CD4-positive, CD25-positive, alpha-beta regulatory T cell (primary cell): ENCODE data around the gene NAPSA. TPM values are rescaled to one million over a fixed set of nuclear protein-coding genes. Genes with fewer than 3 reads are reported as not detected.
A peak's percentile ranks its signal among the peaks of the same experiment; 100 is the strongest.
"Not testable (repeated sequence)": the region's sequence is repeated elsewhere in the genome, so short reads cannot be mapped to it uniquely, and the experiment has no call there.

Experiments
- ATAC-seq, 2 donors: fragments of 150-1000 bp; cut with Tn5 transposase; one replicate each; pipeline ENCODE4 v1.10.0; 2021; ENCODE audit warnings: low read depth in 2 of 2, moderate number of reproducible peaks in 2 of 2, moderate library complexity in 1 of 2
- DNase-seq, 3 donors: peaks; one replicate each; pipeline versions ENCODE4 v3.0.0 to v3.0.0-alpha.2; 2012 to 2022; ENCODE audit warnings: mixed read lengths in 1 of 3
- H3K27ac ChIP-seq: one replicate; pipeline ENCODE4 v1.7.0; 2013; ENCODE audit warnings: mild to moderate bottlenecking, low read length; ENCODE audit not compliant: insufficient read depth, poor library complexity, severe bottlenecking
- H3K27me3 ChIP-seq: one replicate; pipeline ENCODE4 v1.7.0; 2013; ENCODE audit warnings: low read length; ENCODE audit not compliant: control insufficient read depth, insufficient read depth
- H3K36me3 ChIP-seq: one replicate; pipeline ENCODE4 v1.7.0; 2013; ENCODE audit warnings: mild to moderate bottlenecking, low read length, moderate library complexity; ENCODE audit not compliant: control insufficient read depth, insufficient read depth
- H3K4me1 ChIP-seq: 2 replicates; pipeline ENCODE4 v1.7.0; 2013; ENCODE audit warnings: mild to moderate bottlenecking, low read length; ENCODE audit not compliant: insufficient read depth, control insufficient read depth, poor library complexity, severe bottlenecking
- H3K4me3 ChIP-seq: one replicate; pipeline ENCODE4 v1.7.0; 2013; ENCODE audit warnings: low read depth, mild to moderate bottlenecking, low read length, moderate library complexity
- H3K9me3 ChIP-seq, 2 experiments: 1 replicate in 1 of 2; 2 replicates in 1 of 2; pipeline ENCODE4 v1.7.0; 2013; ENCODE audit warnings: low read length in 2 of 2, mild to moderate bottlenecking in 1 of 2, moderate library complexity in 1 of 2; ENCODE audit not compliant: control insufficient read depth in 2 of 2
- H3K27ac Mint-ChIP-seq, 3 donors: one replicate each; pipeline ENCODE4 v1.8.0; 2020 to 2022; ENCODE audit warnings: mild to moderate bottlenecking in 3 of 3, mixed read lengths in 3 of 3, moderate library complexity in 2 of 3
- H3K27me3 Mint-ChIP-seq: one replicate; pipeline ENCODE4 v1.8.0; 2022; ENCODE audit warnings: mild to moderate bottlenecking, mixed read lengths
- H3K36me3 Mint-ChIP-seq: one replicate; pipeline ENCODE4 v1.8.0; 2020; ENCODE audit warnings: mixed read lengths
- H3K4me1 Mint-ChIP-seq, 4 donors: one replicate each; pipeline ENCODE4 v1.8.0; 2020 to 2022; ENCODE audit warnings: mixed read lengths in 4 of 4, mild to moderate bottlenecking in 1 of 4
- H3K4me3 Mint-ChIP-seq, 4 donors: one replicate each; pipeline ENCODE4 v1.8.0; 2020 to 2022; ENCODE audit warnings: mild to moderate bottlenecking in 4 of 4, mixed read lengths in 4 of 4, moderate library complexity in 3 of 4
- H3K9me3 Mint-ChIP-seq, 7 donors: one replicate each; pipeline ENCODE4 v1.8.0; 2020 to 2022; ENCODE audit warnings: mixed read lengths in 7 of 7, mild to moderate bottlenecking in 3 of 7, moderate library complexity in 2 of 7
- polyA plus RNA-seq, 4 donors: library from polyadenylated mRNA; unstranded; fragments of 300-500 nt; fragmentation: Illumina TruSeq; gene quantifications; one replicate each; pipeline ENCODE4 v1.2.3, GENCODE V29; 2021
- total RNA-seq: library from RNA; stranded (reverse); gene quantifications from one replicate; pipeline ENCODE4 v1.2.3, GENCODE V29; 2022

The NAPSA gene
- total and polyA plus RNA-seq, 5 donors from 2014 or later = 0.67 to 2.2 (median 1.2) TPM

GRCh38 chr19:50362030-50362412 lies 3.4 kb downstream of the NAPSA start:
- peaks cover 10% of the 10 kb centered on the region for H3K27me3 Mint-ChIP-seq
- no peak overlapping the region for H3K27ac ChIP-seq
- no peaks in the 10 kb centered on the region for H3K9me3 Mint-ChIP-seq
- DNase-seq (no peak), ATAC-seq (no peak)
- peak overlapping the region in 2 of 4 donors; percentile 13 to 15 for H3K4me3 Mint-ChIP-seq
- H3K27me3 ChIP-seq = no peaks in the 10 kb centered on the region
- H3K36me3 Mint-ChIP-seq = no peaks in the 10 kb centered on the region
- no peaks in the 10 kb centered on the region for H3K9me3 ChIP-seq
- no peaks in the 10 kb centered on the region for H3K36me3 ChIP-seq
- H3K27ac Mint-ChIP-seq = peak overlapping the region in 1 of 3 donors; percentile 15
- H3K4me1 ChIP-seq = peaks cover 25% of the 10 kb centered on the region
- no peak overlapping the region for H3K4me3 ChIP-seq
- peaks cover 14 to 73% (median 27%) of the 10 kb centered on the region in 4 donors for H3K4me1 Mint-ChIP-seq

GRCh38 chr19:50361290-50362029 lies 4.0 kb downstream of the NAPSA start:
- ATAC-seq = no peak
- H3K4me3 Mint-ChIP-seq = peak overlapping the region in 3 of 4 donors; percentile 13 to 78 (median 15)
- H3K36me3 Mint-ChIP-seq = no peaks in the 10 kb centered on the region
- no peaks in the 10 kb centered on the region for H3K36me3 ChIP-seq
- H3K9me3 ChIP-seq = no peaks in the 10 kb centered on the region
- peak overlapping the region in 2 of 3 donors; percentile 15 to 79 for H3K27ac Mint-ChIP-seq
- peaks cover 16 to 76% (median 29%) of the 10 kb centered on the region in 4 donors for H3K4me1 Mint-ChIP-seq
- H3K4me3 ChIP-seq = no peak overlapping the region
- DNase-seq = peak in 1 of 3 donors; percentile 26
- H3K27me3 ChIP-seq = no peaks in the 10 kb centered on the region
- H3K27me3 Mint-ChIP-seq = peaks cover 10% of the 10 kb centered on the region
- H3K4me1 ChIP-seq = peaks cover 29% of the 10 kb centered on the region
- H3K9me3 Mint-ChIP-seq = no peaks in the 10 kb centered on the region
- H3K27ac ChIP-seq = no peak overlapping the region

- Histone ChIP-seq H3K9me3 (no peaks in the 10 kb centered on the region), H3K27ac (peak overlapping the region; percentile 97), H3K4me3 (no peak overlapping the region), H3K36me3 (no peaks in the 10 kb centered on the region), H3K4me1 (peaks cover 19% of the 10 kb centered on the region), H3K27me3 (no peaks in the 10 kb centered on the region)
- H3K9me3 Mint-ChIP-seq = no peaks in the 10 kb centered on the region
- H3K36me3 Mint-ChIP-seq = no peaks in the 10 kb centered on the region
- peak overlapping the region in 2 of 3 donors; percentile 98 to 99 for H3K27ac Mint-ChIP-seq
- DNase-seq = no peak
- H3K27me3 Mint-ChIP-seq = peaks cover 10% of the 10 kb centered on the region
- peak overlapping the region; percentile 22 to 98 (median 94) for H3K4me3 Mint-ChIP-seq
- H3K4me1 Mint-ChIP-seq = peaks cover 13 to 58% (median 19%) of the 10 kb centered on the region in 4 donors
- ATAC-seq = no peak
Observed at GRCh38 chr19:50359328-50359818, 6.1 kb downstream of the NAPSA start.

GRCh38 chr19:50358483-50359327 lies 6.7 kb downstream of the NAPSA start:
- Mint-ChIP-seq H3K4me3 (peak overlapping the region; percentile 92 to 98 (median 96)), H3K4me1 (peaks cover 12 to 54% (median 18%) of the 10 kb centered on the region in 4 donors), H3K27me3 (peaks cover 13% of the 10 kb centered on the region), H3K9me3 (no peaks in the 10 kb centered on the region), H3K36me3 (no peaks in the 10 kb centered on the region), H3K27ac (peak overlapping the region; percentile 88 to 99 (median 98))
- peak in 1 of 2 donors; percentile 16 for ATAC-seq
- Histone ChIP-seq H3K36me3 (no peaks in the 10 kb centered on the region), H3K27ac (peak overlapping the region; percentile 97), H3K4me1 (peaks cover 15% of the 10 kb centered on the region), H3K9me3 (no peaks in the 10 kb centered on the region), H3K4me3 (peak overlapping the region; percentile 78), H3K27me3 (no peaks in the 10 kb centered on the region)
- peak; percentile 67 to 84 (median 83) for DNase-seq

- peak; percentile 78 to 93 (median 91) for DNase-seq
- Mint-ChIP-seq H3K27me3 (peaks cover 13% of the 10 kb centered on the region), H3K36me3 (no peaks in the 10 kb centered on the region), H3K9me3 (no peaks in the 10 kb centered on the region), H3K27ac (peak overlapping the region; percentile 95 to 99 (median 98)), H3K4me1 (peaks cover 12 to 43% (median 15%) of the 10 kb centered on the region in 4 donors), H3K4me3 (peak overlapping the region; percentile 92 to 98 (median 96))
- H3K4me1 ChIP-seq = peaks cover 11% of the 10 kb centered on the region
- no peaks in the 10 kb centered on the region for H3K36me3 ChIP-seq
- H3K9me3 ChIP-seq = no peaks in the 10 kb centered on the region
- H3K27me3 ChIP-seq = no peaks in the 10 kb centered on the region
- H3K27ac ChIP-seq = peak overlapping the region; percentile 97
- peak; percentile 82 to 83 for ATAC-seq
- peak overlapping the region; percentile 78 for H3K4me3 ChIP-seq
Observed at GRCh38 chr19:50357178-50358100, 8.0 kb downstream of the NAPSA start.

GRCh38 chr19:50356691-50357177 lies 8.7 kb downstream of the NAPSA start:
- peak overlapping the region; percentile 95 to 99 (median 98) for H3K27ac Mint-ChIP-seq
- H3K36me3 Mint-ChIP-seq = no peaks in the 10 kb centered on the region
- Histone ChIP-seq H3K4me3 (no peak overlapping the region), H3K9me3 (no peaks in the 10 kb centered on the region), H3K27ac (peak overlapping the region; percentile 97), H3K27me3 (no peaks in the 10 kb centered on the region), H3K4me1 (peaks cover 11% of the 10 kb centered on the region), H3K36me3 (no peaks in the 10 kb centered on the region)
- DNase-seq (no peak), ATAC-seq (no peak)
- peaks cover 9 to 38% (median 14%) of the 10 kb centered on the region in 4 donors for H3K4me1 Mint-ChIP-seq
- no peaks in the 10 kb centered on the region for H3K9me3 Mint-ChIP-seq
- peaks cover 13% of the 10 kb centered on the region for H3K27me3 Mint-ChIP-seq
- H3K4me3 Mint-ChIP-seq = peak overlapping the region; percentile 92 to 98 (median 96)

GRCh38 chr19:50353487-50353880 lies 12.0 kb downstream of the NAPSA start:
- not testable (repeated sequence) for H3K27me3 ChIP-seq, H3K36me3 Mint-ChIP-seq, H3K27ac ChIP-seq, ATAC-seq, H3K36me3 ChIP-seq, H3K9me3 ChIP-seq, H3K4me3 Mint-ChIP-seq, H3K9me3 Mint-ChIP-seq, H3K4me3 ChIP-seq, DNase-seq, H3K27ac Mint-ChIP-seq
- Mint-ChIP-seq H3K4me1 (peaks cover 0 to 12% (median 8%) of the 10 kb centered on the region in 4 donors), H3K27me3 (peaks cover 23% of the 10 kb centered on the region)
- peaks cover 11% of the 10 kb centered on the region for H3K4me1 ChIP-seq
